H9 (cell line): ENCODE measurements around the gene ABHD16A. TPM values are rescaled to one million over a fixed set of nuclear protein-coding genes. Genes with fewer than 3 reads are reported as not detected.

ENCODE experiments used
- DNase-seq: peaks from one replicate; pipeline ENCODE4 v3.0.0-alpha.2; 2017
- H2AFZ ChIP-seq: one replicate; pipeline ENCODE4 v1.6.1; 2013; ENCODE audit warnings: mild to moderate bottlenecking, low read length, control low read depth, moderate library complexity
- H2AK5ac ChIP-seq: 2 replicates; pipeline ENCODE4 v1.6.1; 2013; ENCODE audit warnings: low read length, control low read depth, mixed read lengths; ENCODE audit not compliant: insufficient read length
- H2BK120ac ChIP-seq: one replicate; pipeline ENCODE4 v1.6.1; 2013; ENCODE audit warnings: low read depth, mild to moderate bottlenecking, low read length, control low read depth, inconsistent platforms; ENCODE audit not compliant: poor library complexity, severe bottlenecking
- H2BK12ac ChIP-seq: 2 replicates; pipeline ENCODE4 v1.6.1; 2013; ENCODE audit warnings: low read length, control low read depth, mixed read lengths, low read depth; ENCODE audit not compliant: insufficient read length
- H2BK15ac ChIP-seq: 2 replicates; pipeline ENCODE4 v1.6.1; 2013; ENCODE audit warnings: low read depth, low read length, control low read depth
- H2BK20ac ChIP-seq: one replicate; pipeline ENCODE4 v1.6.1; 2013; ENCODE audit warnings: low read depth, mild to moderate bottlenecking, low read length, control low read depth, inconsistent platforms; ENCODE audit not compliant: poor library complexity, severe bottlenecking
- H2BK5ac ChIP-seq: 2 replicates; pipeline ENCODE4 v1.6.1; 2013; ENCODE audit warnings: low read length, control low read depth, mixed read lengths; ENCODE audit not compliant: insufficient read length
- H3K14ac ChIP-seq: 2 replicates; pipeline ENCODE4 v1.6.1; 2013; ENCODE audit warnings: low read length, control low read depth; ENCODE audit not compliant: insufficient read depth
- H3K18ac ChIP-seq: 2 replicates; pipeline ENCODE4 v1.6.1; 2013; ENCODE audit warnings: low read depth, mild to moderate bottlenecking, mixed read lengths, low read length, control low read depth; ENCODE audit not compliant: insufficient read length
- H3K23ac ChIP-seq: 2 replicates; pipeline ENCODE4 v1.6.1; 2013; ENCODE audit warnings: low read length, control low read depth, mixed read lengths, low read depth; ENCODE audit not compliant: insufficient read length
- H3K23me2 ChIP-seq: 2 replicates; pipeline ENCODE4 v1.6.1; 2013; ENCODE audit warnings: low read depth, mild to moderate bottlenecking, mixed read lengths, low read length, control low read depth; ENCODE audit not compliant: insufficient read length, poor library complexity, severe bottlenecking
- H3K27ac ChIP-seq: 2 replicates; pipeline ENCODE4 v1.5.1; 2013; ENCODE audit warnings: low read length, control low read depth, mixed read lengths, low read depth; ENCODE audit not compliant: insufficient read length
- H3K27me3 ChIP-seq: 2 replicates; pipeline ENCODE4 v1.6.1; 2013; ENCODE audit warnings: low read length, control low read depth, inconsistent platforms; ENCODE audit not compliant: insufficient read depth
- H3K4ac ChIP-seq: 2 replicates; pipeline ENCODE4 v1.6.1; 2013; ENCODE audit warnings: low read depth, mild to moderate bottlenecking, control low read depth, inconsistent platforms, low read length, moderate library complexity
- H3K4me1 ChIP-seq: 2 replicates; pipeline ENCODE4 v1.6.1; 2013; ENCODE audit warnings: low read length, control low read depth, inconsistent platforms; ENCODE audit not compliant: insufficient read depth
- H3K4me2 ChIP-seq: 2 replicates; pipeline ENCODE4 v1.6.1; 2013; ENCODE audit warnings: low read length, control low read depth, mixed read lengths; ENCODE audit not compliant: insufficient read length, insufficient read depth
- H3K56ac ChIP-seq: 2 replicates; pipeline ENCODE4 v1.6.1; 2013; ENCODE audit warnings: low read depth, mild to moderate bottlenecking, mixed read lengths, low read length, control low read depth; ENCODE audit not compliant: insufficient read length
- H3K79me1 ChIP-seq: 2 replicates; pipeline ENCODE4 v1.6.1; 2013; ENCODE audit warnings: low read depth, mild to moderate bottlenecking, moderate library complexity, low read length, control low read depth, inconsistent platforms; ENCODE audit not compliant: insufficient read depth, poor library complexity, severe bottlenecking
- H3K79me2 ChIP-seq: 2 replicates; pipeline ENCODE4 v1.6.1; 2013; ENCODE audit warnings: low read length, control low read depth, inconsistent platforms; ENCODE audit not compliant: insufficient read depth
- H3K9ac ChIP-seq: 2 replicates; pipeline ENCODE4 v1.6.1; 2013; ENCODE audit warnings: low read length, control low read depth, mixed read lengths; ENCODE audit not compliant: insufficient read length; ENCODE audit errors: extremely low read depth
- H3K9me3 ChIP-seq: one replicate; pipeline ENCODE4 v1.6.1; 2013; ENCODE audit warnings: low read depth, low read length, inconsistent platforms; ENCODE audit not compliant: control insufficient read depth
- H3T11ph ChIP-seq: one replicate; pipeline ENCODE4 v1.6.1; 2013; ENCODE audit warnings: mild to moderate bottlenecking, low read length, control low read depth, inconsistent platforms
- H4K20me1 ChIP-seq: one replicate; pipeline ENCODE4 v1.6.1; 2013; ENCODE audit not compliant: control insufficient read depth, insufficient read length, insufficient read depth
- H4K5ac ChIP-seq: 2 replicates; pipeline ENCODE4 v1.6.1; 2013; ENCODE audit warnings: low read depth, mild to moderate bottlenecking, mixed read lengths, low read length, control low read depth; ENCODE audit not compliant: insufficient read length
- H4K8ac ChIP-seq: replicated peaks from 2 replicates; pipeline ENCODE4 v1.6.1; 2013; ENCODE audit warnings: low read length, control low read depth, mixed read lengths, low read depth; ENCODE audit not compliant: insufficient read length
- H4K91ac ChIP-seq: 2 replicates; pipeline ENCODE4 v1.6.1; 2013; ENCODE audit warnings: low read depth, mild to moderate bottlenecking, moderate library complexity, mixed read lengths, low read length, control low read depth; ENCODE audit not compliant: insufficient read length
- H3K27ac Mint-ChIP-seq, 3 experiments: 2 replicates in 2 of 3; 3 replicates in 1 of 3; pipeline ENCODE4 v1.8.0; 2020 to 2021; ENCODE audit warnings: mixed read lengths in 3 of 3, mild to moderate bottlenecking in 1 of 3, moderate library complexity in 1 of 3
- H3K27me3 Mint-ChIP-seq: 2 replicates; pipeline ENCODE4 v1.8.0; 2021; ENCODE audit warnings: low read depth, mild to moderate bottlenecking, moderate library complexity, mixed read lengths
- H3K36me3 Mint-ChIP-seq, 3 experiments: 2 replicates in 2 of 3; 3 replicates in 1 of 3; pipeline ENCODE4 v1.8.0; 2020 to 2021; ENCODE audit warnings: low read depth in 3 of 3, mixed read lengths in 3 of 3; ENCODE audit not compliant: insufficient read depth in 1 of 3
- H3K4me1 Mint-ChIP-seq, 2 experiments: 2 replicates each; pipeline ENCODE4 v1.8.0; 2020; ENCODE audit warnings: mixed read lengths in 2 of 2
- H3K4me3 Mint-ChIP-seq, 2 experiments: 2 replicates in 1 of 2; 3 replicates in 1 of 2; pipeline ENCODE4 v1.8.0; 2020 to 2021; ENCODE audit warnings: mild to moderate bottlenecking in 2 of 2, mixed read lengths in 2 of 2, moderate library complexity in 1 of 2
- H3K9me3 Mint-ChIP-seq, 2 experiments: 2 replicates in 1 of 2; 3 replicates in 1 of 2; pipeline ENCODE4 v1.8.0; 2020; ENCODE audit warnings: mild to moderate bottlenecking in 2 of 2, mixed read lengths in 2 of 2, moderate library complexity in 1 of 2
- WGBS: extraction: QIAGEN DNeasy Blood & Tissue Kit; methylation state at CpG from one replicate; pipeline ENCODE4 v1.1.7; 2013; ENCODE audit warnings: missing lambda C conversion rate, low lambda C conversion rate, mixed read lengths; ENCODE audit not compliant: insufficient read length; ENCODE audit errors: extremely low coverage; 5-methylcytosine and 5-hydroxymethylcytosine counted together
- total RNA-seq: library from RNA; stranded (reverse); gene quantifications from 2 replicates; pipeline ENCODE4 v1.2.1, GENCODE V29; 2021
- TF ChIP-seq, protein P1 (sequence below): fragments of 200-600 bp; sonication (generic); conservative IDR thresholded peaks from 3 replicates; pipeline ENCODE4 v1.8.0; 2021; ENCODE audit warnings: antibody characterized with exemption, mild to moderate bottlenecking

Gene ABHD16A
- total RNA-seq, 1 experiment from 2014 or later: 34.4 TPM

DNA sequence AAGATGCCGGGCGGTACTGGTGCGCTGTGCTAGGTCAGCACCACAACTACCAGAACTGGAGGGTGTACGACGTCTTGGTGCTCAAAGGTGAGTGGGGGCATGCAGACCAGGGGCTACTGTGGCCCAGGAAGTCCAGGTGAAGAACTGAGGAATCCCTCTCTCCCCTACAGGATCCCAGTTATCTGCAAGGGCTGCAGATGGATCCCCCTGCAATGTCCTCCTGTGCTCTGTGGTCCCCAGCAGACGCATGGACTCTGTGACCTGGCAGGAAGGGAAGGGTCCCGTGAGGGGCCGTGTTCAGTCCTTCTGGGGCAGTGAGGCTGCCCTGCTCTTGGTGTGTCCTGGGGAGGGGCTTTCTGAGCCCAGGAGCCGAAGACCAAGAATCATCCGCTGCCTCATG is 4.6 kb upstream of the ABHD16A start:
- peak overlapping the region in 1 of 3 experiments; percentile 54; a peak in 1 of 7 replicates for H3K27ac Mint-ChIP-seq
- H4K8ac ChIP-seq: no peak overlapping the region
- H4K20me1 ChIP-seq: no peaks in the 10 kb centered on the region
- H3K23me2 ChIP-seq: peaks cover 1% of the 10 kb centered on the region
- no peaks in the 10 kb centered on the region for H3K79me1 ChIP-seq
- H3K27me3 Mint-ChIP-seq: peaks cover 9% of the 10 kb centered on the region
- H3K4me3 Mint-ChIP-seq: no peak overlapping the region
- no peak overlapping the region for H2BK5ac ChIP-seq
- H3K4ac ChIP-seq: no peak overlapping the region
- DNase-seq: no peak
- no peak overlapping the region for H3T11ph ChIP-seq
- no peak overlapping the region for H3K56ac ChIP-seq
- H4K91ac ChIP-seq: no peak overlapping the region
- H2BK20ac ChIP-seq: no peak overlapping the region
- no CpG with 5 or more reads among the region's 10 CpGs for WGBS
- no peak overlapping the region for H3K14ac ChIP-seq
- H2BK15ac ChIP-seq: no peak overlapping the region
- no peaks in the 10 kb centered on the region for H3K9me3 ChIP-seq
- H3K27ac ChIP-seq: no peak overlapping the region
- H3K4me1 ChIP-seq: no peaks in the 10 kb centered on the region; the same call in 1 of the 2 replicates
- TF ChIP-seq, protein P1, sequence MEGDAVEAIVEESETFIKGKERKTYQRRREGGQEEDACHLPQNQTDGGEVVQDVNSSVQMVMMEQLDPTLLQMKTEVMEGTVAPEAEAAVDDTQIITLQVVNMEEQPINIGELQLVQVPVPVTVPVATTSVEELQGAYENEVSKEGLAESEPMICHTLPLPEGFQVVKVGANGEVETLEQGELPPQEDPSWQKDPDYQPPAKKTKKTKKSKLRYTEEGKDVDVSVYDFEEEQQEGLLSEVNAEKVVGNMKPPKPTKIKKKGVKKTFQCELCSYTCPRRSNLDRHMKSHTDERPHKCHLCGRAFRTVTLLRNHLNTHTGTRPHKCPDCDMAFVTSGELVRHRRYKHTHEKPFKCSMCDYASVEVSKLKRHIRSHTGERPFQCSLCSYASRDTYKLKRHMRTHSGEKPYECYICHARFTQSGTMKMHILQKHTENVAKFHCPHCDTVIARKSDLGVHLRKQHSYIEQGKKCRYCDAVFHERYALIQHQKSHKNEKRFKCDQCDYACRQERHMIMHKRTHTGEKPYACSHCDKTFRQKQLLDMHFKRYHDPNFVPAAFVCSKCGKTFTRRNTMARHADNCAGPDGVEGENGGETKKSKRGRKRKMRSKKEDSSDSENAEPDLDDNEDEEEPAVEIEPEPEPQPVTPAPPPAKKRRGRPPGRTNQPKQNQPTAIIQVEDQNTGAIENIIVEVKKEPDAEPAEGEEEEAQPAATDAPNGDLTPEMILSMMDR: no peak
- no peaks in the 10 kb centered on the region; a peak in 1 of 5 replicates for H3K9me3 Mint-ChIP-seq
- no peak overlapping the region for H2AK5ac ChIP-seq
- no peak overlapping the region for H3K18ac ChIP-seq
- no peak overlapping the region for H3K9ac ChIP-seq
- no peaks in the 10 kb centered on the region for H3K27me3 ChIP-seq
- H2AFZ ChIP-seq: no peak overlapping the region
- H3K79me2 ChIP-seq: no peaks in the 10 kb centered on the region
- H2BK12ac ChIP-seq: no peak overlapping the region
- H2BK120ac ChIP-seq: no peak overlapping the region
- H3K36me3 Mint-ChIP-seq: no peaks in the 10 kb centered on the region
- no peak overlapping the region for H3K4me2 ChIP-seq
- H3K23ac ChIP-seq: no peak overlapping the region
- H4K5ac ChIP-seq: no peak overlapping the region
- H3K4me1 Mint-ChIP-seq: peaks cover 14 to 19% of the 10 kb centered on the region in 2 experiments
